Measurements from ENCODE around the gene C9orf152. TPM values are rescaled to one million over a fixed set of nuclear protein-coding genes. Genes with fewer than 3 reads are reported as not detected.

Gene C9orf152, protein sequence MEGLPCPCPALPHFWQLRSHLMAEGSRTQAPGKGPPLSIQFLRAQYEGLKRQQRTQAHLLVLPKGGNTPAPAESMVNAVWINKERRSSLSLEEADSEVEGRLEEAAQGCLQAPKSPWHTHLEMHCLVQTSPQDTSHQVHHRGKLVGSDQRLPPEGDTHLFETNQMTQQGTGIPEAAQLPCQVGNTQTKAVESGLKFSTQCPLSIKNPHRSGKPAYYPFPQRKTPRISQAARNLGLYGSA
- 10 to 100 TPM in 5 of 6 donors, 1 to 10 TPM in 1; 6.3 to 26.3 (median 15.9) TPM for total RNA-seq

DNA sequence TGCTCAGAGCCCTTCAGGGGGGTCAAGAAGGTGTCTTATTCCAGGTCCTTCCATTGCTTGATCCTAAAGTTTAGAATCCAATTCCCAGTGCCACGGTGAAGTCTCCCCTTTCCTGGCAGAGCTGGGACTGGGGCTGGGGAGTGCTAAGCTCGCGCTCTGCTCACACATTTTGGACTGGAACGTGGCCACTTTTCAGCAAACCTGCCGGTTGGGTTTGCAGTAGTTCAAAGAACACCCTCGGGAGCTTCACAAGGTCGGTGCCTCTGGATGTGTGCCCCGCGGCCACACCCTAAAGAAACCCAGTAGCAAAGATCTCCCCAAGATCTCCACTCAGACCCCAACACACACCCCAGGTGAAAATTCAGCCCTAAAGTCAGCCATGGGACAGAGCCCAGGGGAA is at the start of gene C9orf152:
C9orf152 (minus strand) TSS at position 129 of the 400 bp plus-strand sequence. CDS start 580 bp downstream, outside the sequence.
- peak in 1 of 2 donors; percentile 66 for DNase-seq
- WGBS, 2 donors, result 81 to 91% methylated on average over 7 to 9 of the region's 9 CpGs
- H3K27ac ChIP-seq, result peak within 1 kb of the TSS; percentile 48 to 91 (median 78)

DNA sequence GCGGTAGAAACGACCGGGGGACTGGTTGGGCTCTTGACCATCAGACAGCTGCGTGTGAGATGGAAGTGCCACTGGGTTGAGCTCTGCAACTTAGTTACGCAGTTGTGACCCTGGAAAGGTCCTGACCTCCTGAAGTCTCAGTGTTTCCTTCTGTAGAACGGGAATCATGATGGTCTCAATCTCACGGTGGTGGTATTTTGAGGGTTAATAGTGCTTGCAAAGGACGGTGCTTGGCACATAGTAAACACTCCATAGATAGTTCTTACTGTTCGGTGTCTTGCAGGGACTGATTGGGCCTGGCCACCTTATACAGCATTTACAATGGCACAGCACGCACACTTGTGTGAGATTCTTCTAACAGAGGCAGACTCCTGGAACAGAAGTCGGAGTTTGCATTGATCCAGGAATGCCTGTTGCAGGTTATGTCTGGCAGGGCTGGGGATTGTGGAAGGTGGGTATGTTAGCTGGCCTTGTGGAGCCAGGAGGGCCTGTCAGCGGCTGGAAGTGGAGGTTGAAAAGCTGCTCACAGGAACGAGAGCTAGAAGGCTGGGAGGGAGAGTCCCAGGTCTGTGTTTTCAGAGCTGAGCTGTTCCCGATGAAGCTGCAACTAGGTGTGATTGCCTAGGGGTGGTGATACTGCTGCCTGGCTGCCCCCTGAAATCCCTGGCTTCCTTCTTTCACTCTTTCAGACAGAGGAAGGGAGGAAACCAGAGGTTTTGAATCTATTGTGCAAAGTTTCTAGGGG is 49.3 kb upstream of the C9orf152 start:
- peak in 1 of 2 donors; percentile 48 for DNase-seq
- ATAC-seq (ENCODE audit: low FRiP score in 2 of 2), result peak; percentile 0 to 1

More for the DNA sequence above, at the start of gene C9orf152:
- peak within 1 kb of the TSS in 3 of 4 donors; percentile 22 to 45 (median 41) for H3K4me3 ChIP-seq
- H3K9me3 ChIP-seq, result no peaks in the 10 kb centered on the region
- TF ChIP-seq, protein P1, sequence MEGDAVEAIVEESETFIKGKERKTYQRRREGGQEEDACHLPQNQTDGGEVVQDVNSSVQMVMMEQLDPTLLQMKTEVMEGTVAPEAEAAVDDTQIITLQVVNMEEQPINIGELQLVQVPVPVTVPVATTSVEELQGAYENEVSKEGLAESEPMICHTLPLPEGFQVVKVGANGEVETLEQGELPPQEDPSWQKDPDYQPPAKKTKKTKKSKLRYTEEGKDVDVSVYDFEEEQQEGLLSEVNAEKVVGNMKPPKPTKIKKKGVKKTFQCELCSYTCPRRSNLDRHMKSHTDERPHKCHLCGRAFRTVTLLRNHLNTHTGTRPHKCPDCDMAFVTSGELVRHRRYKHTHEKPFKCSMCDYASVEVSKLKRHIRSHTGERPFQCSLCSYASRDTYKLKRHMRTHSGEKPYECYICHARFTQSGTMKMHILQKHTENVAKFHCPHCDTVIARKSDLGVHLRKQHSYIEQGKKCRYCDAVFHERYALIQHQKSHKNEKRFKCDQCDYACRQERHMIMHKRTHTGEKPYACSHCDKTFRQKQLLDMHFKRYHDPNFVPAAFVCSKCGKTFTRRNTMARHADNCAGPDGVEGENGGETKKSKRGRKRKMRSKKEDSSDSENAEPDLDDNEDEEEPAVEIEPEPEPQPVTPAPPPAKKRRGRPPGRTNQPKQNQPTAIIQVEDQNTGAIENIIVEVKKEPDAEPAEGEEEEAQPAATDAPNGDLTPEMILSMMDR (IDR thresholded peaks at IDR 0.05), result no peak
- TF ChIP-seq POLR2A (IDR thresholded peaks at IDR 0.05) (peak in 1 of 4 donors; percentile 42), EP300 (IDR thresholded peaks at IDR 0.05) (no peak)
- peaks cover 0 to 5% (median 2%) of the 10 kb centered on the region in 4 donors for H3K4me1 ChIP-seq
- ATAC-seq (ENCODE audit: low FRiP score in 2 of 2), result peak; percentile 29 to 54
- no peaks in the 10 kb centered on the region for H3K36me3 ChIP-seq
- H3K27me3 ChIP-seq, result no peaks in the 10 kb centered on the region

DNA sequence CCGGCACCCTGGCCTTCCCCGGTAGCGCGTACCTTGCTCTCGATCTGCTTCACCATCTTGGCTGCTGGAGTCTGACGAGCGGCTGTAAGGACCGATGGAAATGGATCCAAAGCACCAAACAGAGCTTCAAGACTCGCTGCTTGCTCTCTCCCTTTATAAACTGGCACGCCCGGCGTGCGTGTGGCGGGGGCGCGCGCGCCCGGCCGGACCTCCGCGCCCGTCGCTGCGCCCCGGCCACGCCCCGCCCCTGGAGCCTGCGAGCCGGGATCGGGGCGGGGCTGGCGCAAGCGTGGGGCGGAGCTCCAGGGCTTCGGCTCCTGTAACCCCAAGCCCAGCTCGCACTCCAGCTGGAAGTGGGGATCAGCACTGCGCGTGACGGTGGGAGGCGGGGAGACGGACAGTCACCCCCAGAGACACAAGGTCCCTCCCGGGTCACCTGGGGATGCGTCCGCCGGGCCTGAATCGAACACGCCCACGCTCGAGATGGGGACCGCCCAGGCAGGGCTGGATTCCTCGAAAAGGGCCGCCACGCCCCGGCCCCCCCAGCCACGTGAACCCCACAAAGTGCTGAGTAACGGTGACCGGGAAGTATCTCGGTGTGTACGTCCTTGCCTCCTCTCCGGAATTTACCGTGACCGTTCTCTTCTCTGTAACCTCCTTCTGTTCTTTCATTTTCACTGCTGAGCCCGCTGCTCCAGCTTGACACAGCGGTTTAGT is 48.6 kb upstream of the C9orf152 start, which contains the start of gene TXN:
TXN (minus strand) TSS at position 128 of the 717 bp plus-strand sequence; CDS start at position 56, 72 bp downstream.
- DNase-seq, result peak; percentile 95 to 99
- H3K4me3 ChIP-seq, result peak within 1 kb of the TSS; percentile 76 to 95 (median 92)
- peak within 1 kb of the TSS; percentile 91 to 97 (median 96) for H3K27ac ChIP-seq
- no peaks in the 10 kb centered on the region for H3K36me3 ChIP-seq
- no peaks in the 10 kb centered on the region for H3K27me3 ChIP-seq
- WGBS, 2 donors, result 0 to 3% methylated on average over 12 to 13 of the region's 65 CpGs
- no peaks in the 10 kb centered on the region for H3K9me3 ChIP-seq
- peak; percentile 84 to 88 for TF ChIP-seq POLR2AphosphoS5 (IDR thresholded peaks at IDR 0.05)
- TF ChIP-seq EP300 (IDR thresholded peaks at IDR 0.05), result peak in 3 of 4 donors; percentile 5 to 96 (median 80)
- TF ChIP-seq POLR2A (IDR thresholded peaks at IDR 0.05), result peak in 3 of 4 donors; percentile 70 to 94 (median 91)
- TF ChIP-seq, protein P1 (IDR thresholded peaks at IDR 0.05), result peak in 1 of 6 experiments; percentile 11
- ATAC-seq (ENCODE audit: low FRiP score in 2 of 2), result peak; percentile 95 to 96
- H3K4me1 ChIP-seq, result peaks cover 25 to 43% (median 31%) of the 10 kb centered on the region in 4 donors

More for the DNA sequence above, 49.3 kb upstream of the C9orf152 start:
- 10 to 22% methylated on average over 10 to 14 of the region's 14 CpGs for WGBS, 2 donors
- Histone ChIP-seq H3K9me3 (no peaks in the 10 kb centered on the region), H3K27me3 (no peaks in the 10 kb centered on the region), H3K27ac (peak overlapping the region; percentile 91 to 97 (median 96)), H3K4me1 (peaks cover 22 to 43% (median 31%) of the 10 kb centered on the region in 4 donors), H3K4me3 (peak overlapping the region; percentile 23 to 95 (median 84)), H3K36me3 (no peaks in the 10 kb centered on the region)
- TF ChIP-seq POLR2AphosphoS5 (IDR thresholded peaks at IDR 0.05) (no peak), POLR2A (IDR thresholded peaks at IDR 0.05) (no peak)
- TF ChIP-seq, protein P1 (IDR thresholded peaks at IDR 0.05), result no peak

DNA sequence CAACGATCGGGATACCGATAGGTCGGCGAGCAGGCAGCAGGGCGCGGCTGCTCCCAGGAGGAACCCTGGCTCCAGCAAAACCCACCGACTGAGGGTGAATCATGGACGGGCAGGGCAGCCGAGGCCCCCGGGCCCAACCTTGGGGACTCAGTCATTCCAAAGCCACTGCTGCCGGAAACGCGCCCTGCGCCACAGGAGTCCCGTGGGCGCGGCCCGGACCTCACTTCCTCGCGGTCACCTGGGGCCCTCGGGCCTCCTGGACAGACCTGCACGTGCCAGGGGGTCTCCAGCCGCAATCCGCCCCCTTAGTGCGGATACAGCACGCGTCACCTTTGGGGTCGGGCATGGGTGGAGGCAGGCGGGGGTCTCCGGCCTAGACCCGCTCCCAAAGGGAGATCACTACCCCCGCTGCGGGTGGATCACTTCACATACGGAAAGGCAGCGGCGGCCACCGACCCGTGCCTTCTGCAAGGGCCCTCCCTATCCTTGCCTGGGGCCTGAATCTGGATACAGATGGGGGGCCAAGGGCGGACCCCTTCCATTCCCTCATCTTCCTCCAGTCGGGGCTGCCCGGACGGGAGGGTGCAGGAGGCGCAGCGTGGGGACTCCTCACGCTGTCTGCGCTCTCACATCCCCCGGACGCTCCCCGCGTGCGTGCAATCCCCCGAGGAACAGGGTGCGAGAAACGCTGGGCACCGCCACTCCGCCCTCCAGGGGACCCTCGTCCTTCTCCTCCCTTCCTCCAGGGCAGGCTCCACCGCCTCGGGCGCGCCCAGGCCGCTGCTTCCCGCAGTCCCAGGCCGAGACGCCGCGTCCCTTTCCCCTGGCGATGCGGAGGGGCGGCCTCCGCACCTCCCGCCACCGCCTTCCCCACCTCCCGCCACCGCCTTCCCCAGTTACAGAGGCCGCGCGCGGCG is 47.8 kb upstream of the C9orf152 start:
- TF ChIP-seq POLR2AphosphoS5 (IDR thresholded peaks at IDR 0.05) (peak; percentile 38 to 74), POLR2A (IDR thresholded peaks at IDR 0.05) (peak in 3 of 4 donors; percentile 42 to 64 (median 44)), EP300 (IDR thresholded peaks at IDR 0.05) (no peak)
- TF ChIP-seq, protein P1 (IDR thresholded peaks at IDR 0.05), result peak in 1 of 6 experiments; percentile 12
- peak; percentile 62 to 82 for ATAC-seq (ENCODE audit: low FRiP score in 2 of 2)
- Histone ChIP-seq H3K4me1 (peaks cover 25 to 47% (median 31%) of the 10 kb centered on the region in 4 donors), H3K9me3 (no peaks in the 10 kb centered on the region), H3K27ac (peak overlapping the region; percentile 91 to 97 (median 96)), H3K36me3 (peaks cover 0 to 2% (median 0%) of the 10 kb centered on the region in 4 donors), H3K4me3 (peak overlapping the region; percentile 76 to 95 (median 92)), H3K27me3 (no peaks in the 10 kb centered on the region)
- WGBS, 2 donors, result 0 to 1% methylated on average over 9 to 49 of the region's 81 CpGs
- peak; percentile 86 to 92 for DNase-seq
